Measurements from ENCODE around the gene GREM2. TPM values are rescaled to one million over a fixed set of nuclear protein-coding genes. Genes with fewer than 3 reads are reported as not detected.

GREM2 gene
- total RNA-seq, 1 experiment from 2014 or later = 0.17 TPM

GRCh38 chr1:240503036-240503435, 108.9 kb downstream of the GREM2 start:
- H3K27ac Mint-ChIP-seq = no peak overlapping the region
- CTCF ChIA-PET = interaction anchor here (0.8 kb wide), 1 partner anchor 10 kb away, joined by 4 read pairs; no protein-coding TSS in a partner anchor
- peaks cover 3% of the 10 kb centered on the region; the same call in 1 of the 2 replicates for H3K9me3 Mint-ChIP-seq
- ATAC-seq (no peak), DNase-seq (ENCODE audit: low spot score) (no peak)
- TF ChIP-seq CREM (CRISPR knock-in tag; IDR thresholded peaks at IDR 0.05) = no peak
- TF ChIP-seq ZSCAN18 (CRISPR knock-in tag; IDR thresholded peaks at IDR 0.05) = no peak
- no peak for TF ChIP-seq AFF4 (CRISPR knock-in tag; IDR thresholded peaks at IDR 0.05; ENCODE audit: borderline replicate concordance)
- no peak for TF ChIP-seq IRF1 (CRISPR knock-in tag; IDR thresholded peaks at IDR 0.05)
- TF ChIP-seq RELA (CRISPR knock-in tag; IDR thresholded peaks at IDR 0.05; ENCODE audit: borderline replicate concordance) = no peak
- TF ChIP-seq NFATC4 (CRISPR knock-in tag; IDR thresholded peaks at IDR 0.05) = no peak
- no peak for TF ChIP-seq ZNF416 (CRISPR knock-in tag; IDR thresholded peaks at IDR 0.05)
- no peak for TF ChIP-seq ATF6 (CRISPR knock-in tag; IDR thresholded peaks at IDR 0.05)
- TF ChIP-seq PRRX2 (CRISPR knock-in tag; IDR thresholded peaks at IDR 0.05) = no peak
- TF ChIP-seq MLX (CRISPR knock-in tag; IDR thresholded peaks at IDR 0.05) = no peak
- TF ChIP-seq E2F5 (CRISPR knock-in tag; IDR thresholded peaks at IDR 0.05) = no peak
- TF ChIP-seq ARID4B (CRISPR knock-in tag; IDR thresholded peaks at IDR 0.05; ENCODE audit: borderline replicate concordance) = no peak
- TF ChIP-seq CTCF (IDR thresholded peaks at IDR 0.05) = no peak
- no peak for TF ChIP-seq GRHL2 (CRISPR knock-in tag; IDR thresholded peaks at IDR 0.05; ENCODE audit: insufficient replicate concordance, severe bottlenecking)
- TF ChIP-seq ZNF232 (CRISPR knock-in tag; IDR thresholded peaks at IDR 0.05) = no peak
- no peak for TF ChIP-seq FOXP1 (CRISPR knock-in tag; IDR thresholded peaks at IDR 0.05; ENCODE audit: borderline replicate concordance)
- TF ChIP-seq TEAD1 (CRISPR knock-in tag; IDR thresholded peaks at IDR 0.05) = no peak
- no peak for TF ChIP-seq FOXJ3 (CRISPR knock-in tag; IDR thresholded peaks at IDR 0.05; ENCODE audit: borderline replicate concordance)
- no peak for TF ChIP-seq ZNF138 (CRISPR knock-in tag; conservative IDR thresholded peaks at IDR 0.05)
- TF ChIP-seq ZNF121 (CRISPR knock-in tag; IDR thresholded peaks at IDR 0.05) = no peak
- POLR2A ChIA-PET = no interaction called here
- H3K4me3 Mint-ChIP-seq = no peak overlapping the region
- H3K27me3 Mint-ChIP-seq (ENCODE audit: low read depth) = no peaks in the 10 kb centered on the region; the same call in 1 of the 2 replicates
- no peaks in the 10 kb centered on the region for H3K36me3 Mint-ChIP-seq
- H3K4me1 Mint-ChIP-seq = peaks cover 8% of the 10 kb centered on the region; the same call in 1 of the 2 replicates

Data from WTC11 (cell line).